H9 (cell line): Measurements from ENCODE around the gene KIAA1549. TPM values are rescaled to one million over a fixed set of nuclear protein-coding genes. Genes with fewer than 3 reads are reported as not detected.
"Not testable (repeated sequence)": the region's sequence is repeated elsewhere in the genome, so short reads cannot be mapped to it uniquely, and the experiment has no call there.

Source experiments
- DNase-seq: peaks from one replicate; pipeline ENCODE4 v3.0.0-alpha.2; 2017
- H2AFZ ChIP-seq: one replicate; pipeline ENCODE4 v1.6.1; 2013; ENCODE audit warnings: mild to moderate bottlenecking, low read length, control low read depth, moderate library complexity
- H2AK5ac ChIP-seq: 2 replicates; pipeline ENCODE4 v1.6.1; 2013; ENCODE audit warnings: low read length, control low read depth, mixed read lengths; ENCODE audit not compliant: insufficient read length
- H2BK120ac ChIP-seq: one replicate; pipeline ENCODE4 v1.6.1; 2013; ENCODE audit warnings: low read depth, mild to moderate bottlenecking, low read length, control low read depth, inconsistent platforms; ENCODE audit not compliant: poor library complexity, severe bottlenecking
- H2BK12ac ChIP-seq: 2 replicates; pipeline ENCODE4 v1.6.1; 2013; ENCODE audit warnings: low read length, control low read depth, mixed read lengths, low read depth; ENCODE audit not compliant: insufficient read length
- H2BK15ac ChIP-seq: 2 replicates; pipeline ENCODE4 v1.6.1; 2013; ENCODE audit warnings: low read depth, low read length, control low read depth
- H2BK20ac ChIP-seq: one replicate; pipeline ENCODE4 v1.6.1; 2013; ENCODE audit warnings: low read depth, mild to moderate bottlenecking, low read length, control low read depth, inconsistent platforms; ENCODE audit not compliant: poor library complexity, severe bottlenecking
- H2BK5ac ChIP-seq: 2 replicates; pipeline ENCODE4 v1.6.1; 2013; ENCODE audit warnings: low read length, control low read depth, mixed read lengths; ENCODE audit not compliant: insufficient read length
- H3K14ac ChIP-seq: 2 replicates; pipeline ENCODE4 v1.6.1; 2013; ENCODE audit warnings: low read length, control low read depth; ENCODE audit not compliant: insufficient read depth
- H3K18ac ChIP-seq: 2 replicates; pipeline ENCODE4 v1.6.1; 2013; ENCODE audit warnings: low read depth, mild to moderate bottlenecking, mixed read lengths, low read length, control low read depth; ENCODE audit not compliant: insufficient read length
- H3K23ac ChIP-seq: 2 replicates; pipeline ENCODE4 v1.6.1; 2013; ENCODE audit warnings: low read length, control low read depth, mixed read lengths, low read depth; ENCODE audit not compliant: insufficient read length
- H3K23me2 ChIP-seq: 2 replicates; pipeline ENCODE4 v1.6.1; 2013; ENCODE audit warnings: low read depth, mild to moderate bottlenecking, mixed read lengths, low read length, control low read depth; ENCODE audit not compliant: insufficient read length, poor library complexity, severe bottlenecking
- H3K27ac ChIP-seq: 2 replicates; pipeline ENCODE4 v1.5.1; 2013; ENCODE audit warnings: low read length, control low read depth, mixed read lengths, low read depth; ENCODE audit not compliant: insufficient read length
- H3K27me3 ChIP-seq: 2 replicates; pipeline ENCODE4 v1.6.1; 2013; ENCODE audit warnings: low read length, control low read depth, inconsistent platforms; ENCODE audit not compliant: insufficient read depth
- H3K4ac ChIP-seq: 2 replicates; pipeline ENCODE4 v1.6.1; 2013; ENCODE audit warnings: low read depth, mild to moderate bottlenecking, control low read depth, inconsistent platforms, low read length, moderate library complexity
- H3K4me1 ChIP-seq: 2 replicates; pipeline ENCODE4 v1.6.1; 2013; ENCODE audit warnings: low read length, control low read depth, inconsistent platforms; ENCODE audit not compliant: insufficient read depth
- H3K4me2 ChIP-seq: 2 replicates; pipeline ENCODE4 v1.6.1; 2013; ENCODE audit warnings: low read length, control low read depth, mixed read lengths; ENCODE audit not compliant: insufficient read length, insufficient read depth
- H3K56ac ChIP-seq: 2 replicates; pipeline ENCODE4 v1.6.1; 2013; ENCODE audit warnings: low read depth, mild to moderate bottlenecking, mixed read lengths, low read length, control low read depth; ENCODE audit not compliant: insufficient read length
- H3K79me1 ChIP-seq: 2 replicates; pipeline ENCODE4 v1.6.1; 2013; ENCODE audit warnings: low read depth, mild to moderate bottlenecking, moderate library complexity, low read length, control low read depth, inconsistent platforms; ENCODE audit not compliant: insufficient read depth, poor library complexity, severe bottlenecking
- H3K79me2 ChIP-seq: 2 replicates; pipeline ENCODE4 v1.6.1; 2013; ENCODE audit warnings: low read length, control low read depth, inconsistent platforms; ENCODE audit not compliant: insufficient read depth
- H3K9ac ChIP-seq: 2 replicates; pipeline ENCODE4 v1.6.1; 2013; ENCODE audit warnings: low read length, control low read depth, mixed read lengths; ENCODE audit not compliant: insufficient read length; ENCODE audit errors: extremely low read depth
- H3K9me3 ChIP-seq: one replicate; pipeline ENCODE4 v1.6.1; 2013; ENCODE audit warnings: low read depth, low read length, inconsistent platforms; ENCODE audit not compliant: control insufficient read depth
- H3T11ph ChIP-seq: one replicate; pipeline ENCODE4 v1.6.1; 2013; ENCODE audit warnings: mild to moderate bottlenecking, low read length, control low read depth, inconsistent platforms
- H4K20me1 ChIP-seq: one replicate; pipeline ENCODE4 v1.6.1; 2013; ENCODE audit not compliant: control insufficient read depth, insufficient read length, insufficient read depth
- H4K5ac ChIP-seq: 2 replicates; pipeline ENCODE4 v1.6.1; 2013; ENCODE audit warnings: low read depth, mild to moderate bottlenecking, mixed read lengths, low read length, control low read depth; ENCODE audit not compliant: insufficient read length
- H4K8ac ChIP-seq: replicated peaks from 2 replicates; pipeline ENCODE4 v1.6.1; 2013; ENCODE audit warnings: low read length, control low read depth, mixed read lengths, low read depth; ENCODE audit not compliant: insufficient read length
- H4K91ac ChIP-seq: 2 replicates; pipeline ENCODE4 v1.6.1; 2013; ENCODE audit warnings: low read depth, mild to moderate bottlenecking, moderate library complexity, mixed read lengths, low read length, control low read depth; ENCODE audit not compliant: insufficient read length
- H3K27ac Mint-ChIP-seq, 3 experiments: 2 replicates in 2 of 3; 3 replicates in 1 of 3; pipeline ENCODE4 v1.8.0; 2020 to 2021; ENCODE audit warnings: mixed read lengths in 3 of 3, mild to moderate bottlenecking in 1 of 3, moderate library complexity in 1 of 3
- H3K27me3 Mint-ChIP-seq: 2 replicates; pipeline ENCODE4 v1.8.0; 2021; ENCODE audit warnings: low read depth, mild to moderate bottlenecking, moderate library complexity, mixed read lengths
- H3K36me3 Mint-ChIP-seq, 3 experiments: 2 replicates in 2 of 3; 3 replicates in 1 of 3; pipeline ENCODE4 v1.8.0; 2020 to 2021; ENCODE audit warnings: low read depth in 3 of 3, mixed read lengths in 3 of 3; ENCODE audit not compliant: insufficient read depth in 1 of 3
- H3K4me1 Mint-ChIP-seq, 2 experiments: 2 replicates each; pipeline ENCODE4 v1.8.0; 2020; ENCODE audit warnings: mixed read lengths in 2 of 2
- H3K4me3 Mint-ChIP-seq, 2 experiments: 2 replicates in 1 of 2; 3 replicates in 1 of 2; pipeline ENCODE4 v1.8.0; 2020 to 2021; ENCODE audit warnings: mild to moderate bottlenecking in 2 of 2, mixed read lengths in 2 of 2, moderate library complexity in 1 of 2
- H3K9me3 Mint-ChIP-seq, 2 experiments: 2 replicates in 1 of 2; 3 replicates in 1 of 2; pipeline ENCODE4 v1.8.0; 2020; ENCODE audit warnings: mild to moderate bottlenecking in 2 of 2, mixed read lengths in 2 of 2, moderate library complexity in 1 of 2
- whole genome bisulfite sequencing: extraction: QIAGEN DNeasy Blood & Tissue Kit; methylation state at CpG from one replicate; pipeline ENCODE4 v1.1.7; 2013; ENCODE audit warnings: missing lambda C conversion rate, low lambda C conversion rate, mixed read lengths; ENCODE audit not compliant: insufficient read length; ENCODE audit errors: extremely low coverage; 5-methylcytosine and 5-hydroxymethylcytosine counted together
- total RNA-seq: library from RNA; stranded (reverse); gene quantifications from 2 replicates; pipeline ENCODE4 v1.2.1, GENCODE V29; 2021
- TF ChIP-seq, protein P1 (sequence below): fragments of 200-600 bp; sonication (generic); conservative IDR thresholded peaks from 3 replicates; pipeline ENCODE4 v1.8.0; 2021; ENCODE audit warnings: antibody characterized with exemption, mild to moderate bottlenecking

Gene KIAA1549
- total RNA-seq, 1 experiment from 2014 or later, result 11.9 TPM

GRCh38 chr7:138797046-138797445 lies 184.1 kb downstream of the KIAA1549 start:
- peaks cover 27 to 36% of the 10 kb centered on the region in 2 experiments for H3K4me1 Mint-ChIP-seq
- H4K8ac ChIP-seq, H3K9me3 Mint-ChIP-seq, H3K27ac ChIP-seq, H4K91ac ChIP-seq, H2BK12ac ChIP-seq, H3K18ac ChIP-seq, H4K5ac ChIP-seq, H3K9ac ChIP-seq, H3K4ac ChIP-seq, H3K23ac ChIP-seq, H3K79me2 ChIP-seq, H3K56ac ChIP-seq, H4K20me1 ChIP-seq, H3K36me3 Mint-ChIP-seq, H3K4me2 ChIP-seq, H3K27me3 ChIP-seq, H2AFZ ChIP-seq, H3K79me1 ChIP-seq, H2AK5ac ChIP-seq, H3K9me3 ChIP-seq, H3K4me3 Mint-ChIP-seq, H2BK15ac ChIP-seq, H2BK20ac ChIP-seq, H2BK120ac ChIP-seq, H3K14ac ChIP-seq, DNase-seq, H2BK5ac ChIP-seq, H3K4me1 ChIP-seq, H3K23me2 ChIP-seq, H3T11ph ChIP-seq: not testable (repeated sequence)
- H3K27ac Mint-ChIP-seq, result peak overlapping the region in 1 of 3 experiments; percentile 31; a peak in 1 of 7 replicates
- TF ChIP-seq, protein P1, sequence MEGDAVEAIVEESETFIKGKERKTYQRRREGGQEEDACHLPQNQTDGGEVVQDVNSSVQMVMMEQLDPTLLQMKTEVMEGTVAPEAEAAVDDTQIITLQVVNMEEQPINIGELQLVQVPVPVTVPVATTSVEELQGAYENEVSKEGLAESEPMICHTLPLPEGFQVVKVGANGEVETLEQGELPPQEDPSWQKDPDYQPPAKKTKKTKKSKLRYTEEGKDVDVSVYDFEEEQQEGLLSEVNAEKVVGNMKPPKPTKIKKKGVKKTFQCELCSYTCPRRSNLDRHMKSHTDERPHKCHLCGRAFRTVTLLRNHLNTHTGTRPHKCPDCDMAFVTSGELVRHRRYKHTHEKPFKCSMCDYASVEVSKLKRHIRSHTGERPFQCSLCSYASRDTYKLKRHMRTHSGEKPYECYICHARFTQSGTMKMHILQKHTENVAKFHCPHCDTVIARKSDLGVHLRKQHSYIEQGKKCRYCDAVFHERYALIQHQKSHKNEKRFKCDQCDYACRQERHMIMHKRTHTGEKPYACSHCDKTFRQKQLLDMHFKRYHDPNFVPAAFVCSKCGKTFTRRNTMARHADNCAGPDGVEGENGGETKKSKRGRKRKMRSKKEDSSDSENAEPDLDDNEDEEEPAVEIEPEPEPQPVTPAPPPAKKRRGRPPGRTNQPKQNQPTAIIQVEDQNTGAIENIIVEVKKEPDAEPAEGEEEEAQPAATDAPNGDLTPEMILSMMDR, result peak; percentile 50
- peaks cover 14% of the 10 kb centered on the region for H3K27me3 Mint-ChIP-seq
- no CpG with 5 or more reads among the region's 4 CpGs for WGBS
